ENCODE results near the gene SLC9A7.

DNA sequence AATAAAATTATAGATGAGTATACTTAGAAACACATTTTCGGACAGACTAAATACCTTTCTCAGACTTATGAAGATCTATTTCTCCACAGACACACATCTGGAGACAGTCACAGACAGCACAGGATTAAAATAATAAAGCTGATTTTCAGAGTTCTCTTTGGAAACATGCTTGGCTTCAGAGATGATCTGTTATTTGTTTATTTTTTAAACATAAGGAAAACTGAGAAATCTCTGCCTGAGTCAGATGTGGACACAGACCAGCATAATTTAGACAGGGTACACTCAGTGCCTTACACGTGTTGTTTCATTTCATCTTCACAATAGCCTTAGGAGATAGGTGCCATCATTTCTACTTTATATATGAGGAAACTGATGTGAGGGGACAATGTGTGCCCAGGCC lies 92.1 kb downstream of the SLC9A7 start:
- TF ChIP-seq, protein P1, sequence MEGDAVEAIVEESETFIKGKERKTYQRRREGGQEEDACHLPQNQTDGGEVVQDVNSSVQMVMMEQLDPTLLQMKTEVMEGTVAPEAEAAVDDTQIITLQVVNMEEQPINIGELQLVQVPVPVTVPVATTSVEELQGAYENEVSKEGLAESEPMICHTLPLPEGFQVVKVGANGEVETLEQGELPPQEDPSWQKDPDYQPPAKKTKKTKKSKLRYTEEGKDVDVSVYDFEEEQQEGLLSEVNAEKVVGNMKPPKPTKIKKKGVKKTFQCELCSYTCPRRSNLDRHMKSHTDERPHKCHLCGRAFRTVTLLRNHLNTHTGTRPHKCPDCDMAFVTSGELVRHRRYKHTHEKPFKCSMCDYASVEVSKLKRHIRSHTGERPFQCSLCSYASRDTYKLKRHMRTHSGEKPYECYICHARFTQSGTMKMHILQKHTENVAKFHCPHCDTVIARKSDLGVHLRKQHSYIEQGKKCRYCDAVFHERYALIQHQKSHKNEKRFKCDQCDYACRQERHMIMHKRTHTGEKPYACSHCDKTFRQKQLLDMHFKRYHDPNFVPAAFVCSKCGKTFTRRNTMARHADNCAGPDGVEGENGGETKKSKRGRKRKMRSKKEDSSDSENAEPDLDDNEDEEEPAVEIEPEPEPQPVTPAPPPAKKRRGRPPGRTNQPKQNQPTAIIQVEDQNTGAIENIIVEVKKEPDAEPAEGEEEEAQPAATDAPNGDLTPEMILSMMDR (IDR thresholded peaks at IDR 0.05) = no peak
- TF ChIP-seq POLR2A (IDR thresholded peaks at IDR 0.05) = no peak
- TF ChIP-seq EP300 (IDR thresholded peaks at IDR 0.05) = no peak

Measured in tibial nerve (tissue), 4 donors.